HG03378 (cell line): ENCODE results near the gene SYNDIG1L.
"Not testable (repeated sequence)": the region's sequence is repeated elsewhere in the genome, so short reads cannot be mapped to it uniquely, and the experiment has no call there.

Experiments
- ATAC-seq: cut with Tn5 transposase; IDR thresholded peaks from one replicate; pipeline ENCODE4 v1.9.1; 2021; ENCODE audit warnings: mild to moderate bottlenecking, moderate library complexity; ENCODE audit not compliant: unreplicated experiment

The SYNDIG1L gene

DNA sequence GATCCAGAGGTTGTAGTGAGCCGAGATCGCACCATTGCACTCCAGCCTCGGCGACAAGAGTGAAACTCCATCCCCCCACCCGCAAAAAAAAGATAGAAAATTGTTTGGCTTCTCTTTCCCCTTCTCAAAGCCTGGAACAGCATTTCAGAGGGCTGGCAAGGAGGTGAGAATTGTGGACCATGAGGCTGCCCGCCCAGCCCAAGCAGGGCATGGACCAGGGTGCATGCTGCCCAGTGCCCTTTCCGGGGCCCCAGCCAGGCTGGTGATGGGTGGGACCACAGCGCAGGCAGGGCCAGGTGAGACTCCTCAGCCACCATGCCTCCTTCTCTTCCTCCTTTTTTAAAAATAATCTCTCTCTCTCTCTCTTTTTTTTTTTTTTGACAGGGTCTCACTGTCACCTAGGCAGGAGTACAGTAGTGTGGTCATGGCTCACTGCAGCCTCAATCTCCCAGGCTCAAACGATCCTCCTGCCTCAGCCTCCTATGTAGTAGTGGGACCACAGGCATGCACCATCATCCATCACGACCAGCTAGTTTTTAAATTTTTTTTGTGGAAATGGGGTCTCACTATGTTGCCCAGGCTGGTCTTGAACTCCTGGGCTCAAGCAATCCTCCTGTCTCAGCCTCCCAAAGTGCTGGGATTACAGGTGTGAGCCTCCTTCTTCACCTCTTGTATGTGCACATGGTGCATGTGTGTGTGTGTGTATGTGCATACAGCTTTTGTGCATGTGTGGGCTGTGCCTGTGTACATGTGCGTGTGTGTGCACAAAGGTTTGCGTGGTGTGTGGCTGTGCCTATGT lies 22.2 kb downstream of the SYNDIG1L start:
- ATAC-seq: no peak

DNA sequence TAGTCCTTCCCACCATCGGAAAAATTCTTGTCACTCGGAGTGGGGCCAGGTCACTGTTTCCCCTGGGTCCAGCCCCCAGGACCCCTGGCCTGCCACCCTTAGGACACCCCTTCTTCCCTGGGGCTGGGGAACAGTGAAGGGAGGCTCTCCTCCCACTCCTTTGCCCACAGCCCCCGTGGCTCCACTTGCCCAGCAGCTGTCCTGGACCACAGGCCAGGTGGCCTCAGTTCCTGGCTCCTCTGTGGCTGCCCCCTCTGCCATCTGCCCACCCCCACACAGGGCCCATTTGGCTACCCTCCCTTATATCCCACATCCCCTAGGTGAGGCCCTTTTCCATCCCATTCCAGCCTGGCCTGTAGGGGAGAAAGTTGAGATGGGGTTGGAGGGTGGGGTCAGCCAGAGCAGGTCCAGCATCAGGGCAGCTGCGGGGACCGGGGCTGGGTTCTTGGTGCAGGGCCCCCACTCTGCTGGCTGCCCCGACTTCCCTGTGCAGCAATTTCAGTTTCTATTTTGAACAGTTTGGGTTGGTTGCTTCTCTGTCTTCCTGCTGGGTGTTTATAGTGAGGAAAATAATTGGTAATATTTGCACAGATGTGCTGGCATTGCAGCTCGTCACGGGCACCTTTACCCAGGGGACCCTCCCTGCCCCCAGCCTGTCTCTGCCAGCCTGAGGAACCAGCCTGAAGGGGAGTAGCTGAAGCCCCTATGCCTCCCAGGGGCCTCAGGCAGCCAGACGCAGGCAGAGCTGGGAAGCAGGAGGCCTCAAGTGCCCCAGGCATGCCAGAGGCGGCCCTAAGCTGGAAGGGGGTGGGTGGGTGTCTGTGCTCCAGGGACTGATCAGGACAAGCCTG lies 23.4 kb downstream of the SYNDIG1L start:
- ATAC-seq: no peak

GRCh38 chr14:74401504-74402241 lies 24.3 kb downstream of the SYNDIG1L start:
- ATAC-seq: peak; percentile 70

DNA sequence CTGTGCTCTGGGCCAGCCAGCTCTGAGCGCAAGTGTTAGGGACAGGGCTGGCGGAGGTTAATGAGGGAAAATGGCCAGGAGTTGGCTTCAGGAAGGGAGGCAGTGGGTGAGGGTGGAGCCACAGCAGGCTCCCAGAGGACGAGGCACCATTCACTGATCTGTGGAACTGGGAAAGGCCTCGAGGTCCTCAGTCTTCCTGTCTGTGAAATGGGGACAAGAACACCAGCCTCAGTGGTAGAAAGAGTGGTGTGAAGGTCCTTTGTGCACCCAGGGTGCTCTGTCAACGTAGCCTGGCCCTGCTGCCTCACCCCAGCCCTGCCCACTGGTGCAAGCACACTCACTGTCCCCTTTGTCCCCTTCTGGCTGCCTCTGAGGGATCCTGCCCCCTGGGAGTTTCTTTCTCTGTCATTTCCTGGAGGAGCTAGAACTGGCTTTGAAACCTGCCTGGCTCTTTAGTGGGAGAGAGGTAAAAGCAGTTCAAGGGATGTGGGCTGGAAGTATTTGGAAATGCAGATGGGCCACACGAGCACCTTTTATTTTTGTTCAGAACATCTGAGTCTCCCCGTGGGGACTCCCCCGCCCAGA lies 25.0 kb downstream of the SYNDIG1L start:
- no peak for ATAC-seq

- no peak for ATAC-seq
These were observed 25.9 kb downstream of the SYNDIG1L start for GRCh38 chr14:74400031-74400685.

- ATAC-seq: no peak
These were observed 30.9 kb downstream of the SYNDIG1L start for GRCh38 chr14:74395094-74395493.

- no peak for ATAC-seq
These were observed 31.5 kb downstream of the SYNDIG1L start for GRCh38 chr14:74394549-74394948.

GRCh38 chr14:74392616-74393570 lies 33.1 kb downstream of the SYNDIG1L start:
- ATAC-seq: no peak

GRCh38 chr14:74391479-74391878 lies 34.5 kb downstream of the SYNDIG1L start:
- no peak for ATAC-seq

GRCh38 chr14:74390505-74390904 lies 35.5 kb downstream of the SYNDIG1L start:
- ATAC-seq: not testable (repeated sequence)

DNA sequence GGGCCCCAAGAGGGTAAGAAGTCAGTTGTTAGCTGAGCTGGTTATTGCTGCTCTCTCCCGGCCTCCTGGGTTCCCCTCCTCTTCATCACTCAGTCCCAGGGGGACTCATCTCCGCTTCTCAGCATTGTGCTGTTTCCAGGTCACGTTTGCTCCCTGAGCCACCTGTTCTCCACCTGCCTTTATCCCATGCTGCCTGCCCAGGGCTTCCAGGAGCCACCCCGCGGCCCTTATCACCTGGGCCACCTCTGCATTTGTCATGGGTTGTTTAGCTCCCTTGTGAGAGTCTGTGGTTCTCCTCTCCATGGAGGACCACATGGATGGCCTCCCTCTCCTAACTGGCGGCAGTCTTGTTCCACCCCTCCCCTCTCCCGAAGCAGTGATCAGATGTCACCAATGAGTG lies 36.0 kb downstream of the SYNDIG1L start:
- ATAC-seq: no peak

GRCh38 chr14:74382231-74382630 lies 43.8 kb downstream of the SYNDIG1L start:
- no peak for ATAC-seq

- ATAC-seq: not testable (repeated sequence)
These were observed 44.4 kb downstream of the SYNDIG1L start for GRCh38 chr14:74381571-74381970.

DNA sequence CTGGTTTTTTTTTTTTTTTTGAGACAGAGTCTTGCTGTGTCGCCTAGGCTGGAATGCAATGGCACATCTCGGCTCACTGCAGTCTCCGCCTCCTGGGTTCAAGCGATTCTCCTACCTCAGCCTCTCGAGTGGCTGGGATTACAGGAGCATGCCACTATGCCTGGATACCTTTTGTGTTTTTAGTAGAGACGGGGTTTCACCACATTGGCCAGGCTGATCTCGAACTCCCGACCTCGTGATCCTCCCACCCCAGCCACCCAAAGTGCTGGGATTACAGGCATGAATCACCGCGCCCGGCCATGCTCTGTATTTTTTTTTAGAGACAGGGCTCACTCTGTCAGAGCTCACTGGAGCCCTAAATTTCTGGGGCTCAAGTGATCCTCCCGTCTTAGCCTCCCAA lies 45.2 kb downstream of the SYNDIG1L start:
- ATAC-seq: no peak

DNA sequence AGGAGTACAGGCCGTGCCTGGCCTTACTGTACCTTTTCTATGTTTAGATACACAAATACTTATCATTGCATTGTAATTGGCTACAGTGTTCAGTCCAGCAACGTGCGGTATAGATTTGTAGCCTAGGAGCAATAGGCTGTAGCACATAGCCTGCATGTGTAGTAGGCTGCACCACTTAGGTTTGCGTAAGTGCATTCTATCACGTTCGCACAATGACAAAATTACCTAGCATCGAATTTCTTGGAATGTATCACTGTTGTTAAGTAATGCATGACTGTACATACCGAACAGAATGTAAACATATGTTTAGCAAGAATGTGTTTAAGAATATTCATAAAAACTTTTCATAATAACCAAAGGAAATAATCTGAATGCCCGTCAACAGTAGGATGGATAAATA lies 45.8 kb downstream of the SYNDIG1L start:
- no peak for ATAC-seq

- no peak for ATAC-seq
These were observed 47.9 kb downstream of the SYNDIG1L start for GRCh38 chr14:74377976-74378690.

DNA sequence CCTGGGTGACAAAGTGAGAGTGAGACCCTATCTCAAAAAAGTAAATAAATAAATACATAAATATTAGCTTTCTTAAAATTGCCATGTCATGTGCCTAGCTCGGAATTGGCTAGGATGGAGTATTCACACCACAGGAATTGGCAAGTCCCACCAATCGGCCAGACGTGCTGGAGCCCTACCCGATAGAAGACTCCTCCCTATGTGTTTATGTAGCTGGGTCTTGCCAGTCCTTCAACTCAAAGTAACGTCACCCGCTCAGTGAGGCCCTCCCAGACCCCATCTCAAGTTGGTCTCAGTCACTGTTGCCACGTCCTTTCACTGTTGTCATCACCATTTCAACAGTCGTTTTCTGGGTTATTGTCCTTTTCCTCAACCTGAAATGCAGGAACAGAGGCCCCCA lies 57.6 kb downstream of the SYNDIG1L start:
- no peak for ATAC-seq

- ATAC-seq: no peak
These were observed 58.0 kb downstream of the SYNDIG1L start for GRCh38 chr14:74368026-74368425.
